HEK293 (cell line): ENCODE measurements around the gene ANAPC16.

Source experiments
- BCL11A ChIP-seq: fragments of 450-650 bp; formaldehyde crosslinking; IDR thresholded peaks from 2 replicates; pipeline ENCODE4 v1.5.1; 2016; ENCODE audit warnings: low read depth, missing biosample characterization, missing genetic modification characterization
- ELK4 ChIP-seq: IDR thresholded peaks from 2 replicates; pipeline ENCODE4 v1.6.1; 2011; ENCODE audit warnings: mild to moderate bottlenecking, low read depth, low read length, borderline replicate concordance
- HIC1 ChIP-seq: fragments of 450-650 bp; formaldehyde crosslinking; IDR thresholded peaks from 2 replicates; pipeline ENCODE4 v1.5.1; 2016; ENCODE audit warnings: missing biosample characterization, missing genetic modification characterization
- HOXC10 ChIP-seq: sonication (generic); formaldehyde crosslinking; IDR thresholded peaks from 2 replicates; pipeline ENCODE4 v1.8.1; 2023; ENCODE audit warnings: mild to moderate bottlenecking, missing genetic modification reagents
- KLF16 ChIP-seq: fragments of 450-650 bp; formaldehyde crosslinking; IDR thresholded peaks from 2 replicates; pipeline ENCODE4 v1.5.1; 2017; ENCODE audit warnings: missing biosample characterization, missing genetic modification characterization
- KLF9 ChIP-seq: fragments of 450-650 bp; formaldehyde crosslinking; IDR thresholded peaks from 2 replicates; pipeline ENCODE4 v1.5.1; 2016; ENCODE audit warnings: missing biosample characterization, missing genetic modification characterization, low read depth
- MEIS1 ChIP-seq: sonication (generic); formaldehyde crosslinking; IDR thresholded peaks from 2 replicates; pipeline ENCODE4 v1.8.1; 2022; ENCODE audit warnings: missing genetic modification reagents, mild to moderate bottlenecking, borderline replicate concordance
- MZF1 ChIP-seq: fragments of 450-650 bp; formaldehyde crosslinking; IDR thresholded peaks from 2 replicates; pipeline ENCODE4 v1.5.1; 2017; ENCODE audit warnings: missing biosample characterization, missing genetic modification characterization, borderline replicate concordance
- PBX3 ChIP-seq: sonication (generic); formaldehyde crosslinking; IDR thresholded peaks from 2 replicates; pipeline ENCODE4 v1.8.1; 2022; ENCODE audit warnings: mild to moderate bottlenecking, moderate library complexity, missing genetic modification reagents
- PRDM4 ChIP-seq: fragments of 450-650 bp; formaldehyde crosslinking; IDR thresholded peaks from 2 replicates; pipeline ENCODE4 v1.5.1; 2017; ENCODE audit warnings: missing biosample characterization, missing genetic modification characterization
- REST ChIP-seq: fragments of 450-650 bp; formaldehyde crosslinking; IDR thresholded peaks from 2 replicates; pipeline ENCODE4 v1.5.1; 2016; ENCODE audit warnings: missing biosample characterization, missing genetic modification characterization
- TCF7L2 ChIP-seq: IDR thresholded peaks from 2 replicates; pipeline ENCODE4 v1.6.1; 2011; ENCODE audit warnings: low read depth, mild to moderate bottlenecking, inconsistent platforms, low read length, moderate library complexity, borderline replicate concordance
- ZBTB48 ChIP-seq: fragments of 450-650 bp; formaldehyde crosslinking; IDR thresholded peaks from 2 replicates; pipeline ENCODE4 v1.5.1; 2016; ENCODE audit warnings: missing biosample characterization, missing genetic modification characterization
- ZBTB49 ChIP-seq: fragments of 450-650 bp; formaldehyde crosslinking; IDR thresholded peaks from 2 replicates; pipeline ENCODE4 v1.5.1; 2016; ENCODE audit warnings: missing biosample characterization, missing genetic modification characterization, low read depth
- ZFP37 ChIP-seq: fragments of 450-650 bp; formaldehyde crosslinking; IDR thresholded peaks from 2 replicates; pipeline ENCODE4 v1.5.1; 2016; ENCODE audit warnings: missing biosample characterization, missing genetic modification characterization
- ZNF10 ChIP-seq: fragments of 450-650 bp; formaldehyde crosslinking; IDR thresholded peaks from 2 replicates; pipeline ENCODE4 v1.5.1; 2017; ENCODE audit warnings: missing biosample characterization, missing genetic modification characterization
- ZNF121 ChIP-seq: fragments of 450-650 bp; formaldehyde crosslinking; IDR thresholded peaks from 2 replicates; pipeline ENCODE4 v1.5.1; 2016; ENCODE audit warnings: missing biosample characterization, missing genetic modification characterization
- ZNF155 ChIP-seq: fragments of 450-650 bp; formaldehyde crosslinking; IDR thresholded peaks from 2 replicates; pipeline ENCODE4 v1.5.1; 2016; ENCODE audit warnings: missing biosample characterization, missing genetic modification characterization
- ZNF302 ChIP-seq: fragments of 450-650 bp; formaldehyde crosslinking; IDR thresholded peaks from 2 replicates; pipeline ENCODE4 v1.5.1; 2016; ENCODE audit warnings: missing biosample characterization, missing genetic modification characterization, low read depth
- ZNF366 ChIP-seq: fragments of 450-650 bp; formaldehyde crosslinking; conservative IDR thresholded peaks from 2 replicates; pipeline ENCODE4 v1.5.1; 2016; ENCODE audit warnings: missing biosample characterization, missing genetic modification characterization
- ZNF416 ChIP-seq: fragments of 450-650 bp; formaldehyde crosslinking; IDR thresholded peaks from 2 replicates; pipeline ENCODE4 v1.5.1; 2016; ENCODE audit warnings: missing biosample characterization, missing genetic modification characterization
- ZNF530 ChIP-seq: fragments of 450-650 bp; formaldehyde crosslinking; IDR thresholded peaks from 2 replicates; pipeline ENCODE4 v1.5.1; 2016; ENCODE audit warnings: low read depth, missing biosample characterization, missing genetic modification characterization
- ZNF571 ChIP-seq: fragments of 450-650 bp; formaldehyde crosslinking; IDR thresholded peaks from 2 replicates; pipeline ENCODE4 v1.5.0; 2017; ENCODE audit warnings: missing biosample characterization, missing genetic modification characterization
- ZNF585B ChIP-seq: fragments of 450-650 bp; formaldehyde crosslinking; IDR thresholded peaks from 2 replicates; pipeline ENCODE4 v1.5.1; 2016; ENCODE audit warnings: missing biosample characterization, missing genetic modification characterization
- ZNF623 ChIP-seq: fragments of 450-650 bp; formaldehyde crosslinking; IDR thresholded peaks from 2 replicates; pipeline ENCODE4 v1.5.1; 2016; ENCODE audit warnings: missing biosample characterization, missing genetic modification characterization
- ZNF624 ChIP-seq: fragments of 450-650 bp; formaldehyde crosslinking; IDR thresholded peaks from 2 replicates; pipeline ENCODE4 v1.5.1; 2017; ENCODE audit warnings: missing biosample characterization, missing genetic modification characterization
- ZNF670 ChIP-seq: fragments of 450-650 bp; formaldehyde crosslinking; IDR thresholded peaks from 2 replicates; pipeline ENCODE4 v1.5.1; 2016; ENCODE audit warnings: missing biosample characterization, missing genetic modification characterization, low read depth
- ZNF785 ChIP-seq: fragments of 450-650 bp; formaldehyde crosslinking; IDR thresholded peaks from 2 replicates; pipeline ENCODE4 v1.5.1; 2016; ENCODE audit warnings: missing biosample characterization, missing genetic modification characterization

The ANAPC16 gene

GRCh38 chr10:72173619-72174296, 42.1 kb upstream of the ANAPC16 start (continued):
- peak; percentile 18; the same call in 1 of the 2 replicates for TF ChIP-seq ZFP37 (tag by site-specific recombination)
- TF ChIP-seq ZNF785, result no peak
- TF ChIP-seq ZNF571 (tag by site-specific recombination), result no peak
- TF ChIP-seq ZNF366 (tag by site-specific recombination), result peak; percentile 70
- TF ChIP-seq PBX3 (CRISPR knock-in tag), result no peak
- TF ChIP-seq ZNF530 (tag by site-specific recombination), result no peak
- TF ChIP-seq PRDM4 (tag by site-specific recombination), result peak; percentile 66
- peak; percentile 79 for TF ChIP-seq TCF7L2
- no peak for TF ChIP-seq KLF9 (tag by site-specific recombination)
- no peak for TF ChIP-seq HOXC10 (CRISPR knock-in tag)
- TF ChIP-seq ZNF624 (tag by site-specific recombination), result no peak; the same call in 1 of the 2 replicates
- no peak for TF ChIP-seq ZNF416 (tag by site-specific recombination)
- TF ChIP-seq ZNF121, result no peak
- TF ChIP-seq ELK4, result no peak
- TF ChIP-seq ZBTB48 (tag by site-specific recombination), result no peak
- TF ChIP-seq ZBTB49 (tag by site-specific recombination), result no peak
- no peak for TF ChIP-seq MZF1
- no peak for TF ChIP-seq ZNF670 (tag by site-specific recombination)
- no peak for TF ChIP-seq ZNF302 (tag by site-specific recombination)
- no peak for TF ChIP-seq REST (tag by site-specific recombination)
- no peak for TF ChIP-seq ZNF10 (tag by site-specific recombination)
- no peak for TF ChIP-seq MEIS1 (CRISPR knock-in tag)
- TF ChIP-seq ZNF623 (tag by site-specific recombination), result no peak; the same call in 1 of the 2 replicates
- no peak for TF ChIP-seq ZNF585B (tag by site-specific recombination)
- TF ChIP-seq HIC1 (tag by site-specific recombination), result no peak
- 0 out of 2 replicates have a peak, but pooled peaks have one; percentile 20 for TF ChIP-seq KLF16 (tag by site-specific recombination)
- TF ChIP-seq ZNF155 (tag by site-specific recombination), result no peak
- TF ChIP-seq BCL11A (tag by site-specific recombination), result no peak
